Measurements from ENCODE around the gene SPAG16.

GRCh38 chr2:214261683-214262082 is 977.4 kb downstream of the SPAG16 start:
- TF ChIP-seq CTCF (IDR thresholded peaks at IDR 0.05) (no peak), POLR2A (IDR thresholded peaks at IDR 0.05) (no peak)
